ENCODE results near the gene ADAMTSL1. TPM values are rescaled to one million over a fixed set of nuclear protein-coding genes. Genes with fewer than 3 reads are reported as not detected.

The ADAMTSL1 gene
- polyA plus RNA-seq, 1 donor from 2014 or later, result 1.1 TPM

GRCh38 chr9:18941060-18941740 lies 467.2 kb downstream of the ADAMTSL1 start:
- no peaks in the 10 kb centered on the region for H3K9me3 ChIP-seq (ENCODE audit: low read length)
- no peaks in the 10 kb centered on the region for H3F3A ChIP-seq (ENCODE audit: insufficient read depth, low read length, poor library complexity, severe bottlenecking)
- no peak overlapping the region for H3K4me2 ChIP-seq (ENCODE audit: low read length)
- no peak for TF ChIP-seq EZH2 (IDR thresholded peaks at IDR 0.05; ENCODE audit: borderline replicate concordance, insufficient read depth, low read length, poor library complexity, severe bottlenecking)
- TF ChIP-seq CTCF (IDR thresholded peaks at IDR 0.05; ENCODE audit: poor library complexity, severe bottlenecking), result no peak
- TF ChIP-seq REST (IDR thresholded peaks at IDR 0.05; ENCODE audit: borderline replicate concordance), result no peak
- TF ChIP-seq MXI1 (conservative IDR thresholded peaks at IDR 0.05; ENCODE audit: poor library complexity, severe bottlenecking), result no peak
- no peak for TF ChIP-seq SMC3 (conservative IDR thresholded peaks at IDR 0.05; ENCODE audit: poor library complexity)
- TF ChIP-seq POLR2AphosphoS5 (IDR thresholded peaks at IDR 0.05), result no peak
- TF ChIP-seq TAF1 (IDR thresholded peaks at IDR 0.05; ENCODE audit: low read depth), result no peak
- TF ChIP-seq RAD21 (conservative IDR thresholded peaks at IDR 0.05), result no peak
- TF ChIP-seq EP300 (conservative IDR thresholded peaks at IDR 0.05; ENCODE audit: poor library complexity, severe bottlenecking), result no peak
- H3K79me2 ChIP-seq (replicated peaks; ENCODE audit: insufficient read depth, low read length), result no peaks in the 10 kb centered on the region
- no peak overlapping the region for H2AFZ ChIP-seq (ENCODE audit: low read depth, low read length)
- H3K27ac ChIP-seq (ENCODE audit: low read length), result no peak overlapping the region
- no peak overlapping the region for H3K9ac ChIP-seq (ENCODE audit: low read length)
- no peaks in the 10 kb centered on the region for H4K20me1 ChIP-seq (ENCODE audit: insufficient read depth)
- H3K4me3 ChIP-seq (ENCODE audit: low read length), result no peak overlapping the region
- no peaks in the 10 kb centered on the region for H3K36me3 ChIP-seq (ENCODE audit: insufficient read depth, low read length)
- H3K9me2 ChIP-seq (ENCODE audit: insufficient read depth, low read length), result no peaks in the 10 kb centered on the region
- H3K27me3 ChIP-seq (ENCODE audit: insufficient read depth, low read depth, low read length), result no peaks in the 10 kb centered on the region

GRCh38 chr9:18942801-18943200 lies 468.8 kb downstream of the ADAMTSL1 start:
- H4K20me1 ChIP-seq (ENCODE audit: insufficient read depth), result no peaks in the 10 kb centered on the region
- no peak overlapping the region for H2AFZ ChIP-seq (ENCODE audit: low read depth, low read length)
- TF ChIP-seq EZH2 (IDR thresholded peaks at IDR 0.05; ENCODE audit: borderline replicate concordance, insufficient read depth, low read length, poor library complexity, severe bottlenecking), result no peak
- H3F3A ChIP-seq (ENCODE audit: insufficient read depth, low read length, poor library complexity, severe bottlenecking), result no peaks in the 10 kb centered on the region
- no peaks in the 10 kb centered on the region for H3K79me2 ChIP-seq (replicated peaks; ENCODE audit: insufficient read depth, low read length)
- no peak overlapping the region for H3K27ac ChIP-seq (ENCODE audit: low read length)
- no peak overlapping the region for H3K9ac ChIP-seq (ENCODE audit: low read length)
- no peaks in the 10 kb centered on the region for H3K27me3 ChIP-seq (ENCODE audit: insufficient read depth, low read depth, low read length)
- no peaks in the 10 kb centered on the region for H3K36me3 ChIP-seq (ENCODE audit: insufficient read depth, low read length)
- H3K9me2 ChIP-seq (ENCODE audit: insufficient read depth, low read length), result no peaks in the 10 kb centered on the region
- H3K4me2 ChIP-seq (ENCODE audit: low read length), result no peak overlapping the region
- no peak overlapping the region for H3K4me3 ChIP-seq (ENCODE audit: low read length)
- H3K9me3 ChIP-seq (ENCODE audit: low read length), result no peaks in the 10 kb centered on the region

Measured in neural cell (in vitro differentiated cells).